Measurements from ENCODE around the gene SUPT5H. TPM values are rescaled to one million over a fixed set of nuclear protein-coding genes. Genes with fewer than 3 reads are reported as not detected.

SUPT5H gene
- total and polyA plus RNA-seq, 2 of the 13 experiments (the other 11 are each of a cell fraction or from before 2014, with no cell fraction given), result 48.2 to 51.7 TPM

DNA sequence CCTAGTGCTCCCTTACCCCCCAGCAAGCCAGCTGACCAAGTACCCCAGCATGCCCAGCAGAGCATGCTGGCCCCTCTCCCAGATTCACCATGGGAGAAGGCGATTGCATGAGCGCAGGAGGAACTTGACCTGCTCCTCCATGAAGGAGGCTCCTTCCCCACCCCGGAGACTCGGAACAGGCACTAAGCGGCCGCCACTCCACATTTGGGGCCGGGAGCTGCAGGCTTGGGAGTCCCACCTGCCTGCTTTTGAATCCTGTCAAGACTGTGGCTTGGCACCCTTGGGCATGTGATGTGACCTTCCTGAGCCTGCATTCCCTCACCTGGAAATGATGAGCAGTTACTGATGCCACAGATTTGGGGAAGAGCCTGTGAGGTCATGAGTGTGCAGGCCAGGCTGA, 22.6 kb downstream of the SUPT5H start (continued):
- TF ChIP-seq TIGD3 (CRISPR knock-in tag; IDR thresholded peaks at IDR 0.05; ENCODE audit: borderline replicate concordance), result no peak
- TF ChIP-seq CHD2 (IDR thresholded peaks at IDR 0.05; ENCODE audit: low read depth, low read length), result no peak
- TF ChIP-seq ZNF44 (CRISPR knock-in tag; IDR thresholded peaks at IDR 0.05), result no peak
- TF ChIP-seq TSC22D2 (CRISPR knock-in tag; IDR thresholded peaks at IDR 0.05; ENCODE audit: borderline replicate concordance), result no peak
- TF ChIP-seq ZFYVE20 (CRISPR knock-in tag; IDR thresholded peaks at IDR 0.05; ENCODE audit: borderline replicate concordance, low read depth), result no peak

DNA sequence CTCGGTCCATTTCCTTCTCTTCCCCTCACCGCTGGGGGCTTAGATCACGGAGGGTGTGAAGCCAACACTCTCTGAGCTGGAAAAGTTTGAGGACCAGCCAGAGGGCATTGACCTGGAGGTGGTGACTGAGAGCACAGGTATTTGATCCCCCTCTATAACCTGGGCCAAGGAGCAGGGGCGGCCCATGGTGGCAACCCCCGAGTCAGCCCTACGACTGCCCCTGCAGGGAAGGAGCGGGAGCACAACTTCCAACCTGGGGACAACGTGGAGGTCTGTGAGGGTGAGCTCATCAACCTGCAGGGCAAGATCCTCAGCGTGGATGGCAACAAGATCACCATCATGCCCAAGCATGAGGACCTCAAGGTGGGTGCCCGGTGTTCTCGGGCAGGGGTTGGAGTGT, 23.7 kb downstream of the SUPT5H start:
- H3K4me3 ChIP-seq (replicated peaks in 1 of 3; ENCODE audit: insufficient read depth in 1 of 3, low read depth in 2 of 3, low read length in 3 of 3), result no peak overlapping the region
- ATAC-seq (no peak), DNase-seq (ENCODE audit: low spot score) (no peak), FAIRE-seq (no peak)
- TF ChIP-seq DNMT3B (CRISPR knock-in tag; conservative IDR thresholded peaks at IDR 0.05) (no peak), RXRA (CRISPR knock-in tag; IDR thresholded peaks at IDR 0.05) (no peak), ZBTB37 (CRISPR knock-in tag; IDR thresholded peaks at IDR 0.05) (no peak), ZNF180 (CRISPR knock-in tag; IDR thresholded peaks at IDR 0.05; ENCODE audit: borderline replicate concordance, low read depth) (no peak), MAX (IDR thresholded peaks at IDR 0.05) (no peak), GABPB1 (CRISPR knock-in tag; IDR thresholded peaks at IDR 0.05) (no peak), ADNP (CRISPR knock-in tag; IDR thresholded peaks at IDR 0.05) (no peak), NR2F6 (IDR thresholded peaks at IDR 0.05) (no peak), NR2F6 (CRISPR knock-in tag; IDR thresholded peaks at IDR 0.05) (no peak), FOXO1 (CRISPR knock-in tag; IDR thresholded peaks at IDR 0.05) (no peak), MLLT10 (CRISPR knock-in tag; IDR thresholded peaks at IDR 0.05) (no peak), HNF4G (IDR thresholded peaks at IDR 0.05; ENCODE audit: borderline replicate concordance, low read depth, low read length) (no peak), HNF4G (CRISPR knock-in tag; IDR thresholded peaks at IDR 0.05; ENCODE audit: borderline replicate concordance, low read depth) (no peak)
- TF ChIP-seq, protein P1, sequence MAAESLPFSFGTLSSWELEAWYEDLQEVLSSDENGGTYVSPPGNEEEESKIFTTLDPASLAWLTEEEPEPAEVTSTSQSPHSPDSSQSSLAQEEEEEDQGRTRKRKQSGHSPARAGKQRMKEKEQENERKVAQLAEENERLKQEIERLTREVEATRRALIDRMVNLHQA (CRISPR knock-in tag; IDR thresholded peaks at IDR 0.05), result no peak
- TF ChIP-seq, protein P2, sequence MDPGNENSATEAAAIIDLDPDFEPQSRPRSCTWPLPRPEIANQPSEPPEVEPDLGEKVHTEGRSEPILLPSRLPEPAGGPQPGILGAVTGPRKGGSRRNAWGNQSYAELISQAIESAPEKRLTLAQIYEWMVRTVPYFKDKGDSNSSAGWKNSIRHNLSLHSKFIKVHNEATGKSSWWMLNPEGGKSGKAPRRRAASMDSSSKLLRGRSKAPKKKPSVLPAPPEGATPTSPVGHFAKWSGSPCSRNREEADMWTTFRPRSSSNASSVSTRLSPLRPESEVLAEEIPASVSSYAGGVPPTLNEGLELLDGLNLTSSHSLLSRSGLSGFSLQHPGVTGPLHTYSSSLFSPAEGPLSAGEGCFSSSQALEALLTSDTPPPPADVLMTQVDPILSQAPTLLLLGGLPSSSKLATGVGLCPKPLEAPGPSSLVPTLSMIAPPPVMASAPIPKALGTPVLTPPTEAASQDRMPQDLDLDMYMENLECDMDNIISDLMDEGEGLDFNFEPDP (CRISPR knock-in tag; conservative IDR thresholded peaks at IDR 0.05), result no peak
- no peak overlapping the region for H2AFZ ChIP-seq (ENCODE audit: low read length)
- H3K9ac ChIP-seq (ENCODE audit: insufficient read depth, low read depth, low read length), result no peak overlapping the region
- H3K36me3 ChIP-seq (replicated peaks in 1 of 2; ENCODE audit: control insufficient read depth in 1 of 2, insufficient read depth in 2 of 2, low read length in 2 of 2), result peaks cover 58 to 96% of the 10 kb centered on the region in 2 experiments
- no peaks in the 10 kb centered on the region for H3K27me3 ChIP-seq (ENCODE audit: control insufficient read depth in 1 of 2, insufficient read depth in 2 of 2, low read length in 2 of 2)
- CTCF ChIA-PET (ENCODE audit: low intra/inter-chr PET ratio, low total read pairs), result no interaction called here
- no peaks in the 10 kb centered on the region for H4K20me1 ChIP-seq (ENCODE audit: insufficient read depth, low read length)
- 98% methylated on average over 5 of the region's 11 CpGs for WGBS (ENCODE audit: low lambda C conversion rate)
- in situ Hi-C loops (cut with HindIII; ENCODE audit: extremely low pct_ligation_motif_present, low pct_unique_long_range_greater_than_20kb) (no loop called here), intact Hi-C loops (cut with micrococcal nuclease; ENCODE audit: unreplicated experiment) (no loop called here)
- H3K27ac ChIP-seq (ENCODE audit: extremely low read length, insufficient read depth, low read length), result no peak overlapping the region
- no peaks in the 10 kb centered on the region for H3K79me2 ChIP-seq (ENCODE audit: insufficient read depth, low read length)
- no peak overlapping the region for H3K4me2 ChIP-seq (ENCODE audit: low read depth, low read length)
- POLR2A ChIA-PET, result no interaction called here
- no peaks in the 10 kb centered on the region for H3K9me3 ChIP-seq (ENCODE audit: low read length)
- no TSS peak for BruUV-seq (replicated peaks)
- no peaks in the 10 kb centered on the region for H3K4me1 ChIP-seq (ENCODE audit: insufficient read depth, low read length)
